PC-9 (cell line): ENCODE results near the gene PPY.

Source experiments
- CTCF ChIP-seq: fragments of 200-600 bp; sonication (generic); conservative IDR thresholded peaks from 2 replicates; pipeline ENCODE4 v1.6.1; 2017; ENCODE audit warnings: mixed run types, antibody characterized with exemption, mild to moderate bottlenecking, moderate library complexity
- EZH2 ChIP-seq: fragments of 200-600 bp; sonication (generic); IDR thresholded peaks from 2 replicates; pipeline ENCODE4 v1.8.0; 2017; ENCODE audit warnings: antibody characterized with exemption, low read depth

GRCh38 chr17:43909537-43910231 is 32.6 kb downstream of the PPY start:
- TF ChIP-seq EZH2 (no peak), CTCF (no peak)
